C4-2B (cell line): ENCODE results near the gene TMCC1.

ENCODE experiments used
- H3K27ac ChIP-seq: fragments of 450-650 bp; 2 replicates; pipeline ENCODE4 v1.5.1; 2017
- ZFX ChIP-seq: fragments of 450-650 bp; IDR thresholded peaks from 2 replicates; pipeline ENCODE4 v1.6.1; 2017
- TF ChIP-seq, protein P1 (sequence below): fragments of 450-650 bp; conservative IDR thresholded peaks from 2 replicates; pipeline ENCODE4 v1.5.1; 2017; ENCODE audit warnings: mild to moderate bottlenecking

The TMCC1 gene

DNA sequence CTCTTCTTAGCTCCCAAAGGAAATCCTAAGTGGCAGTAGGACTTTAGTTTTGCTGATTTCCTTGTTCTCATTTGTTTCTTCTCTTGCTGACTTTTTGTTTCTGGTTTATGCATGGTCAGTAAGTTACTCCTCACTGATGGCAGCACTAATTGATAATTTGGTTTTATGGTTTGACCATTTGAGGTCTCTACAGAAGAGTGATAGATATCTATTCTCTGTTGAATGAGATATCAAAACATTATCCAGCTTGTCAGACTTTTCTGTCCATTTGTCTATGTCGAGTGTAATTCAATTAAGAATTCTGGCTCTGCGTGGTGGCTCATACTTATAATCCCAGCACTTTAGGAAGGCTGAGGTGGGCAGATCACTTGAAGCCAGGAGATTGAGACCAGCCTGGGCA is 202.5 kb downstream of the TMCC1 start:
- TF ChIP-seq, protein P1, sequence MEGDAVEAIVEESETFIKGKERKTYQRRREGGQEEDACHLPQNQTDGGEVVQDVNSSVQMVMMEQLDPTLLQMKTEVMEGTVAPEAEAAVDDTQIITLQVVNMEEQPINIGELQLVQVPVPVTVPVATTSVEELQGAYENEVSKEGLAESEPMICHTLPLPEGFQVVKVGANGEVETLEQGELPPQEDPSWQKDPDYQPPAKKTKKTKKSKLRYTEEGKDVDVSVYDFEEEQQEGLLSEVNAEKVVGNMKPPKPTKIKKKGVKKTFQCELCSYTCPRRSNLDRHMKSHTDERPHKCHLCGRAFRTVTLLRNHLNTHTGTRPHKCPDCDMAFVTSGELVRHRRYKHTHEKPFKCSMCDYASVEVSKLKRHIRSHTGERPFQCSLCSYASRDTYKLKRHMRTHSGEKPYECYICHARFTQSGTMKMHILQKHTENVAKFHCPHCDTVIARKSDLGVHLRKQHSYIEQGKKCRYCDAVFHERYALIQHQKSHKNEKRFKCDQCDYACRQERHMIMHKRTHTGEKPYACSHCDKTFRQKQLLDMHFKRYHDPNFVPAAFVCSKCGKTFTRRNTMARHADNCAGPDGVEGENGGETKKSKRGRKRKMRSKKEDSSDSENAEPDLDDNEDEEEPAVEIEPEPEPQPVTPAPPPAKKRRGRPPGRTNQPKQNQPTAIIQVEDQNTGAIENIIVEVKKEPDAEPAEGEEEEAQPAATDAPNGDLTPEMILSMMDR = no peak
- TF ChIP-seq ZFX = no peak
- no peak overlapping the region for H3K27ac ChIP-seq

DNA sequence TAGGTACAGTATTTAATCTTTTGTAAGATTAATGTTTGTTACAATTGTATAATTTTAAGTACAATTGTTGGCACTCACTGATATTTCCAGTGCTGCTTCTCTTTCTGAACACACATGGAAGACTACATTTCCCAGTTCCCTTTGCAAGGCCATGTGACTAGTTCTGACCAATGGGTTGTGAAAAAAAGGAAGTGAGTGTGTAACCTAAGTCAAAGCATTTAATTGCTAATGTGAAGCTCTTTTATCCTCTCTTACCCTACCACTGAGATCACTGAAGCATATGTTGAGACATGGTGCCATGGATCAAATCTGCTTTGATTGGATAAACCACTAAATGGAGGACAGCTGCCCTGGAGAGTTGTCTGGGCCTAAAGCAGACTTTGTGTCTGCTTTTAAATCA is 203.1 kb downstream of the TMCC1 start:
- TF ChIP-seq, protein P1 = no peak
- no peak for TF ChIP-seq ZFX
- H3K27ac ChIP-seq = no peak overlapping the region

DNA sequence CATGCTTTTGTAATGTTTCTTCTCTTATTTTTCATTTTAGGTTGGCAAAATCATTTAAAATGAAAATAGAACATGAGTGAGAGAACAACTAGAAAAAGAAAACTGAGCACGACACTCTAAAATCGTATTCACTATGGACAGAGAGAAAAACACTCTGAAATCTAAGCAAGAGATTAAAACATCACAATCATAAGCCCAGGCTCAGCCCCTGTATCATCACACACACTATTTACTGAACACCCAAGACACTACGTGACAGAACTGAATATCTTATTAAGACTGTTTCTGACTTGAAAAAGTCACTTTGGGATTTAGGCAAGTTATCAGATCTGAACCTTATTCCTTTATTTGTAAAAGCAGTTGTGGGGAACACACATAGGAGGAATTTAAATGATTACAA is 204.5 kb downstream of the TMCC1 start:
- TF ChIP-seq ZFX = no peak
- TF ChIP-seq, protein P1 = no peak
- no peak overlapping the region for H3K27ac ChIP-seq

DNA sequence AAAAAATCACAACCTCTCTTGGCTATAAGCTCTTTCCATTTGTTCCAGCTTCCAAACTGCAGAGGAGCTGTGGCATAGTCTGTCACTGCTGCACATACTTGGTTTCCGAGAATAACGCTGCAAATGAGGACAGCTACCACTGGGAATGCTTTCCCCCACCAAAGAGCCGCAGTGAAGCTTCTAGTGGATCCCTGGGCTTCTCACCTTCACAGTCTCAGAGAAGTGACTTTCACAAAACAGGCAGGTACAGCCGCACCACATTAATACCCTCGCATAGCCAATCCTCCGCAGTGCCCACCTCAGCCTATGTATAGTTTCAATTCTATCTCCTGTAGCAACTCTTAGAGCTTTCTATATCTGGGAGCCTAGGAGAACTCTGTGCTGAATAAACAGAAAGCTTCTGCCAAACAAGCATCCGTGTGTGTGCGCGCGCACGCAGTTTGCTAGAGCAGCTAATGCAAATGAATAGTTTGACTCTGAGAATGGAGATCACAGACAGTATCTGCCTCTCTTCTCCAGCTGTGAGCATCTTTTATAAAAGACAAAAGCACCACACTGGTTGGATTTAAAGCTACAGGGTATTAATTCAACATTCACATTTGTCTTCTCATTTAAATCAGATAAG is 205.1 kb downstream of the TMCC1 start:
- H3K27ac ChIP-seq = peak overlapping the region; percentile 47
- no peak for TF ChIP-seq ZFX
- TF ChIP-seq, protein P1 = no peak

DNA sequence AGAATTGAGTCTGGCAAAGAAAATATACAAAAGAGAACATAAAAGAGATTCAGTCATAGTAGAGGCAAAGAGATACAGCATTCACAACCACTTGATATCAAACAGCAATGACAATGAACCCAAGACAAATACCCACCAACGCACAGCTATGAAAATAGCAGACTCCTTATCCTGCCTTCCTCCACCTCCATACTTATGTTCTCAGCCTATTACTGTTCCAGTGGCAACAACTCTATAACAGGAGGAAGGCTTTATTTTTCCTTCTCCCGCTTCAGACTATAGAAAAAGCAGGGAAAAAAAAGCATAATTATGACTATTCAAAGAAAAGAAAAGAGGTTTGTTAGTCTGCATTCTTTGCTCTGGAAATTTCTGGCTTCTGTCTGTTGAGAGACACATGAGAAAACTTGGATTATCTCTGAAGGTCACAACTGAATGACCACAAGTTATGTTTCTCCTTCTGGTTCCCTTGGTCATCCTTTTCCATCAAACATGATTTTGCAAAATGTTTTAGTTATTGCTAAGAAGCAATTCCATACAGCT is 205.9 kb downstream of the TMCC1 start:
- no peak overlapping the region for H3K27ac ChIP-seq
- no peak for TF ChIP-seq ZFX
- TF ChIP-seq, protein P1 = no peak

DNA sequence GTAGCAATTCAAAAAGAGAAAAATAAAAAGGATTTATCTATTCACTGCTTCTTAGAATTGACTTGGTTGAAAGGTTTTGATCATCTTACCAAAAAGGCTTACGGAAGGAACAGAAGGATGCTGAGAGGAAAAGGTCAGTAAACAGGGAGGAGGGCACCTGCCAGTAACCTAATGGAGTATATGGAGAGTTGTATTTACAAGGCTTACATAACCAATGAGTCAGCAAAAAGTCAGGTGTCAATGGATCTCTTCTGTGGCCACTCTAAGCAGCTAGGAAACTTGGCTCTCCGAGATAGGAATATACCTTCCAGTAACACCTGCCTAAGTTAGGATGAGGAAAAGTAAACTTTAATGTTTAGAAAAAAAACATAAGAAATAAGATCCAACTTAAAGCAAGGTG is 206.6 kb downstream of the TMCC1 start:
- TF ChIP-seq, protein P1 = no peak
- TF ChIP-seq ZFX = no peak
- no peak overlapping the region for H3K27ac ChIP-seq

DNA sequence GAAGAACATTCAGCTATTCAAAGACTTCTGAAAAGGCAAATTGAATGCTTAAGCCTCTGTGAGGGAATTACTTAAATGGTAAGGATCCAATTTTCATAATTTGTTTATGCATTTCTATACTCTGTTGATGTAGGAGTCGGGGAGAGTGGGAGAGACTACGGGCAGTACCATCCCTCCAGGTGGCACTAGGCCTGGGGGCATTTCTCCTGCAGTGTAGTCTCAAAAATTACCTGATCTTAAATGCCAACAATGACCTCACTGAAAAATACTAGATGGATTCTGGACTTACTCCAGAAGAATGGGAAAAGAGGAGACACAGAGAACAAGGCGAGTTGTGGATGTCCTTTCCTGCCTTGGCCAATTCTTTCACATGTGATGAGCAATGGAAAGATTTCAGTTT is 209.2 kb downstream of the TMCC1 start:
- TF ChIP-seq, protein P1 = no peak
- no peak for TF ChIP-seq ZFX
- no peak overlapping the region for H3K27ac ChIP-seq
